GM19328 (cell line): ENCODE results near the gene DPM2.

Source experiments
- ATAC-seq: cut with Tn5 transposase; IDR thresholded peaks from one replicate; pipeline ENCODE4 v1.9.1; 2021; ENCODE audit warnings: mild to moderate bottlenecking, moderate library complexity; ENCODE audit not compliant: unreplicated experiment

The DPM2 gene

GRCh38 chr9:127903557-127904475 is 33.8 kb downstream of the DPM2 start:
- ATAC-seq: no peak

- peak; percentile 66 for ATAC-seq
These were observed 38.3 kb downstream of the DPM2 start, which contains the start of gene ST6GALNAC6 for GRCh38 chr9:127899128-127899943. ST6GALNAC6 (minus strand) TSS chr9:127899603; CDS start chr9:127897981, 1,622 bp downstream.

GRCh38 chr9:127898433-127899127 is 39.1 kb downstream of the DPM2 start:
- ATAC-seq: no peak

- ATAC-seq: no peak
These were observed 40.4 kb downstream of the DPM2 start for GRCh38 chr9:127897193-127897692.

DNA sequence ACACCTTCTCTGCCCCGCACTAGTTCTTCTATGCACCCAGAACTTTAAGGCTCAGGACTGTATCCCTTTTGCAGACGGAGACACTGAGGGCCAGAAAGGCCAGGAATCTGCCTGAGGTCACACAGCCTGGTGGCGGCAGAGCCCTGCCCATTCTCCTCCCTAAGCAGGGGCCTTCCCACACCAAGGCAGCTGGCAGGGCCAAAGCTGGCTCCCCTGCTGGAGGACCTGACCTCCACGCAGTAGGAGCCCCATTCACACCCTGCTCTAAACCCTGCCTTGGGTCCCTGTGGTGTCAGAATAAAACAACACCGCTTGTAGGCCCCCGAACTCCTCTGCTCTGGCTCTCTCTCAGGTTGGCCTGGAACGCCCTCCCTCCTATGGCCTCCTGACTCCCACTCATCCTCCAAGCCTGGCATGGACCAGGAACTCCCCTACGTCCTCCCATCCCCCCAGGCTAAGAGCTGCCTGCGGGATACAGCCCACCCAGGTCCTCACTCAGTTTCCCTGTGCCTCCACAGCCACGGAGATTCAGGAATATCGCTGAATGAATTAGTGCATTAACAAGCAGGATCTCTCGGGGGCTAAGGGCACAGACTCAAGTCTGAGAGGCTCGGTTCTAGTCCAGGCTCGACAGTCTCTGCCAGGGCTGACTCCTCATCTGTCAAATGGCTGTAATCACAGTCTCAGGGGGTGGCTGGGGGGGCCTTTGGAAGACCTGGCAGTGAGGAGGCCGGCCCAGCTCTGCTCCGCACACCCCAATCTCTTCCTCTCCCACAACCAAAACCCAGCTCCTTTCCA is 41.1 kb downstream of the DPM2 start:
- ATAC-seq: no peak

DNA sequence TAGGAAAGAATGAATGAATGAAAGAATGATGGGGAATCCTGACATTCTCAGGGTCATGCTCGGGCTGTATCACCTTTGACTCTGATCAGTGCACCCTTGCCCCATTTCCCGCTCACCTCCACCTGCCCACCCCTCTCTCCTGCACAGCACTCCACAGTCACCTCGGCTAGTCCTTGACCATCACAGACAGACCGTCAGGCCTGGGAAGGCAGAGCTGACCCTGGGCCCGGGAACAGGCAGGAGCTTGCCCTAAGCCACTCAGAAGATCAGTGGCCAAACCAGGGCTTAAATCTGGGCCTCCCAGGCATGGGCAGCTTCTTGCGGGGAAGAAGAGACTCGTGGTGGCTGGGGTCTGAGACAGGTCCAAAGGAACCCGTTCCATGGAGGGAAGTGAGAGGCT is 41.8 kb downstream of the DPM2 start:
- no peak for ATAC-seq

- ATAC-seq: no peak
These were observed 44.3 kb downstream of the DPM2 start for GRCh38 chr9:127893392-127893791.

GRCh38 chr9:127892831-127893230 is 44.8 kb downstream of the DPM2 start:
- ATAC-seq: no peak

GRCh38 chr9:127890053-127890452 is 47.6 kb downstream of the DPM2 start:
- ATAC-seq: no peak

DNA sequence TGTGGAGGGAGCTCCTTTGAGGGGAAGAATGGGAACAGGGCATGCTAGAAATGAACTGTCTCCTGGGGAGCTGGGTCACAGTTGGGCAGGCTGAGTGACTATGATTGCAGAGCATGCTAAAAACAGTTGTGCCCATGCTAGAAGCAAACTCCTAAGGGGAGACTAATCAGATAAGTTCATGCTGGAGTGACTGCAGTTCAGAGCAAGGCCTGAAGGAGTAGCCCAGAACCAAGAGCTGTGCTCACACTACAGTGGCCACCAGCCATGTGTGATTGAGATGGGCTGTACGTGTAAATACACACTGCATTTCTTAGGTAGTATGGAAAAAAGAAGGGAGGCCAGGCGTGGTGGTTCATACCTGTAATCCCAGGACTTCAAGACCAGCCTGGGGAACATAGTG is 49.9 kb downstream of the DPM2 start:
- ATAC-seq: no peak

GRCh38 chr9:127886401-127886972 is 51.2 kb downstream of the DPM2 start:
- ATAC-seq: no peak

DNA sequence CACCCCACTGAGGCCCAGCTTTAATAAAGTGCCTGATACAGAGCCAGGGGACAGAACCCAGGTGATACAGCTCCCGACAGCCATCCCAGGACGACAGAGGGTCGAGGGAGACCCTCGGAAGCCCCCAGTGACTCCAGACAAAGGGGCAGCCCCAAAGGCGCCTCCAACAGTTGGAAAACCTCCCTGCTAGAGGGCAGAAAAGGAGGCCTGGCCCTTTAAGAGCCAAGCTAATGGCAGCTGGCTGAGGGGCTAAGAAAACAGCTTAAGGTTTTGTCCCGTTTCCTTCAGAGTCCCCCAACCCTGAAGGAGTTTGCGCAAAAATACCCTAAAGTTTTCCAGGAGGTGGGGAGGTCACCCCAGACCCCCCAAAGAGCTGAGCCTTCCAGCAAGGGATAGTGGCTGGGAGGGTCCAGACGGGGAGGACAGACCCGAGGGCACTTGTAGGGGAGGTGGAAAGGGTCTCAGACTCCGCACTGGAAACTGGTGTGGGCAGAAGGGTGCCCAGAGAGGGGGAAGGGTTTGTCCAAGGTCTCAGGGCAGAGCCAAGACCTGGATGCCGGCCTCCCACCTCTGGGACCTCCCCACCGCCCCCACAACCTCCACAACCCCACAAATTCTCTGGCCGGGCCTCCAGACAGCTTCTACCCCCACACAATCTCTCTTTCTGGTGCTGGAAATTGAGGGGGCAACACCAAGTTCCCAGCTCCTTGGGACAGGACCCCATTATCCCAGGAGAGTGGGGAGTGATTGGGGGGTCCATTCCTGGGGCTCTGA is 52.0 kb downstream of the DPM2 start:
- no peak for ATAC-seq
